Fibroblast of lung (primary cell): Measurements from ENCODE around the gene TBL3. TPM values are rescaled to one million over a fixed set of nuclear protein-coding genes. Genes with fewer than 3 reads are reported as not detected.
A peak's percentile ranks its signal among the peaks of the same experiment; 100 is the strongest.

Source experiments
- DNase-seq, 2 donors: peaks; one replicate each; pipeline versions ENCODE4 v3.0.0 to v3.0.0-alpha.2; 2010; ENCODE audit warnings: low read depth in 2 of 2
- H2AFZ ChIP-seq: 2 replicates; pipeline ENCODE4 v1.5.1; 2012; ENCODE audit warnings: low read length, control low read depth, inconsistent platforms
- H3K27ac ChIP-seq: 2 replicates; pipeline ENCODE4 v1.5.1; 2011; ENCODE audit warnings: low read length, control low read depth; ENCODE audit not compliant: insufficient read depth
- H3K27me3 ChIP-seq: 2 replicates; pipeline ENCODE4 v1.5.1; 2011; ENCODE audit warnings: mild to moderate bottlenecking, low read length; ENCODE audit not compliant: control insufficient read depth, insufficient read depth
- H3K36me3 ChIP-seq: 2 replicates; pipeline ENCODE4 v1.5.1; 2011; ENCODE audit warnings: low read length; ENCODE audit not compliant: control insufficient read depth, insufficient read depth
- H3K4me1 ChIP-seq: 2 replicates; pipeline ENCODE4 v1.5.1; 2011; ENCODE audit warnings: low read length; ENCODE audit not compliant: control insufficient read depth, insufficient read depth; ENCODE audit errors: extremely low read depth
- H3K4me2 ChIP-seq: 2 replicates; pipeline ENCODE4 v1.5.1; 2011; ENCODE audit warnings: low read length, control low read depth; ENCODE audit not compliant: insufficient read depth; ENCODE audit errors: extremely low read depth
- H3K4me3 ChIP-seq, 4 experiments: fragments of 200-600 bp in 1 of 4; sonication (generic) in 1 of 4; replicated peaks in 1 of 4; 2 replicates each; pipeline ENCODE4 v1.5.1; 2011 to 2016; ENCODE audit warnings: low read length in 4 of 4, low read depth in 3 of 4, mild to moderate bottlenecking in 3 of 4, control low read depth in 2 of 4, inconsistent platforms in 1 of 4, mixed read lengths in 1 of 4; ENCODE audit not compliant: insufficient read depth in 1 of 4; ENCODE audit errors: control extremely low read depth in 1 of 4
- H3K79me2 ChIP-seq: 2 replicates; pipeline ENCODE4 v1.5.1; 2012; ENCODE audit warnings: mild to moderate bottlenecking, low read length, inconsistent platforms; ENCODE audit not compliant: control insufficient read depth, insufficient read depth
- H3K9ac ChIP-seq: 2 replicates; pipeline ENCODE4 v1.5.1; 2011; ENCODE audit warnings: mild to moderate bottlenecking, low read length, control low read depth; ENCODE audit not compliant: insufficient read depth
- H3K9me3 ChIP-seq: 2 replicates; pipeline ENCODE4 v1.5.1; 2012; ENCODE audit warnings: low read depth, low read length; ENCODE audit not compliant: control insufficient read depth, insufficient read depth
- H4K20me1 ChIP-seq: 2 replicates; pipeline ENCODE4 v1.5.1; 2011; ENCODE audit warnings: low read length; ENCODE audit not compliant: control insufficient read depth, insufficient read depth; ENCODE audit errors: extremely low read depth
- EZH2 ChIP-seq: IDR thresholded peaks from 2 replicates; pipeline ENCODE4 v1.5.1; 2012; ENCODE audit warnings: low read length, control low read depth, mild to moderate bottlenecking; ENCODE audit errors: missing control alignments
- polyA plus RNA-seq, 2 donors: library from polyadenylated mRNA; depleted of rRNA in 1 of 2; stranded (reverse) in 1 of 2; unstranded in 1 of 2; fragments of >200 nt; gene quantifications; 2 replicates each; pipeline ENCODE4 v1.2.1, GENCODE V29; 2011 to 2012; ENCODE audit warnings: missing spikeins in 1 of 2
- total RNA-seq: library from RNA; depleted of rRNA; stranded (reverse); fragments of >200 nt; gene quantifications from 2 replicates; pipeline ENCODE4 v1.2.1, GENCODE V29; 2014
- TF ChIP-seq, protein P1 (sequence below), 2 donors: IDR thresholded peaks in 1 of 2; conservative IDR thresholded peaks in 1 of 2; 1 replicate in 1 of 2; 2 replicates in 1 of 2; pipeline ENCODE4 v1.5.1; 2011 to 2012; ENCODE audit warnings: low read length in 2 of 2, control low read depth in 1 of 2, inconsistent platforms in 1 of 2, low read depth in 1 of 2, mild to moderate bottlenecking in 1 of 2

The TBL3 gene
- total and polyA plus RNA-seq, 2 donors (not counting 1 experiment from before 2014, with no cell fraction given), result 14.6 to 20.0 TPM

DNA sequence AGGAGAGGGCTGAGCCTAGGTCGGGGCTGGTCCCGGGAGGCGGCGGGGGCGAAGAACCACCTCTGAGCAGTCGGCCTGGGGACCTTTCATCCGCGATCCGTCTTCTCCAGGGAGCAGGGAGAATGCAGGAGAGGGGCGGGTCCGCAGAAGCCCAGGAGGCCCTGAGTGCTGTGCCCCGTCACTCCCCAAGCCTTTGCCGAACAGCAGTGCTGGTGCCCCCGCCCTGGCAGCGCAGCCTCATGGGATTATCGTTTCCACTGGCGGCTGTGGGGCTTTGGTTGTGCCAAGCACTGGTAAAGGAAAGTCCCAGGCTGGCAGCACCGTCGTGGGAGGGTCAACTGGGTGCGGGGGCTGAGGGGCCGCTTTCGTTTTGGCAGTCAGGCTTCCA lies 631 bp downstream of the TBL3 start:
- H2AFZ ChIP-seq, result no peak overlapping the region
- peak in 1 of 2 donors; percentile 27 for DNase-seq
- H4K20me1 ChIP-seq, result no peaks in the 10 kb centered on the region
- H3K36me3 ChIP-seq, result peaks cover 23% of the 10 kb centered on the region
- H3K79me2 ChIP-seq, result peaks cover 16% of the 10 kb centered on the region
- H3K4me1 ChIP-seq, result no peaks in the 10 kb centered on the region
- no peaks in the 10 kb centered on the region for H3K27me3 ChIP-seq
- peak overlapping the region; percentile 89 for H3K27ac ChIP-seq
- TF ChIP-seq, protein P1, sequence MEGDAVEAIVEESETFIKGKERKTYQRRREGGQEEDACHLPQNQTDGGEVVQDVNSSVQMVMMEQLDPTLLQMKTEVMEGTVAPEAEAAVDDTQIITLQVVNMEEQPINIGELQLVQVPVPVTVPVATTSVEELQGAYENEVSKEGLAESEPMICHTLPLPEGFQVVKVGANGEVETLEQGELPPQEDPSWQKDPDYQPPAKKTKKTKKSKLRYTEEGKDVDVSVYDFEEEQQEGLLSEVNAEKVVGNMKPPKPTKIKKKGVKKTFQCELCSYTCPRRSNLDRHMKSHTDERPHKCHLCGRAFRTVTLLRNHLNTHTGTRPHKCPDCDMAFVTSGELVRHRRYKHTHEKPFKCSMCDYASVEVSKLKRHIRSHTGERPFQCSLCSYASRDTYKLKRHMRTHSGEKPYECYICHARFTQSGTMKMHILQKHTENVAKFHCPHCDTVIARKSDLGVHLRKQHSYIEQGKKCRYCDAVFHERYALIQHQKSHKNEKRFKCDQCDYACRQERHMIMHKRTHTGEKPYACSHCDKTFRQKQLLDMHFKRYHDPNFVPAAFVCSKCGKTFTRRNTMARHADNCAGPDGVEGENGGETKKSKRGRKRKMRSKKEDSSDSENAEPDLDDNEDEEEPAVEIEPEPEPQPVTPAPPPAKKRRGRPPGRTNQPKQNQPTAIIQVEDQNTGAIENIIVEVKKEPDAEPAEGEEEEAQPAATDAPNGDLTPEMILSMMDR (conservative IDR thresholded peaks at IDR 0.05 in 1 of 2, IDR thresholded peaks at IDR 0.05 in 1 of 2; ENCODE audit: low read depth in 1 of 2, low read length in 2 of 2), result no peak
- TF ChIP-seq EZH2, result no peak
- peak overlapping the region; percentile 84 to 94 (median 88) for H3K4me3 ChIP-seq
- H3K9me3 ChIP-seq, result no peaks in the 10 kb centered on the region
- peak overlapping the region; percentile 87 for H3K9ac ChIP-seq
- peak overlapping the region; percentile 33 for H3K4me2 ChIP-seq

DNA sequence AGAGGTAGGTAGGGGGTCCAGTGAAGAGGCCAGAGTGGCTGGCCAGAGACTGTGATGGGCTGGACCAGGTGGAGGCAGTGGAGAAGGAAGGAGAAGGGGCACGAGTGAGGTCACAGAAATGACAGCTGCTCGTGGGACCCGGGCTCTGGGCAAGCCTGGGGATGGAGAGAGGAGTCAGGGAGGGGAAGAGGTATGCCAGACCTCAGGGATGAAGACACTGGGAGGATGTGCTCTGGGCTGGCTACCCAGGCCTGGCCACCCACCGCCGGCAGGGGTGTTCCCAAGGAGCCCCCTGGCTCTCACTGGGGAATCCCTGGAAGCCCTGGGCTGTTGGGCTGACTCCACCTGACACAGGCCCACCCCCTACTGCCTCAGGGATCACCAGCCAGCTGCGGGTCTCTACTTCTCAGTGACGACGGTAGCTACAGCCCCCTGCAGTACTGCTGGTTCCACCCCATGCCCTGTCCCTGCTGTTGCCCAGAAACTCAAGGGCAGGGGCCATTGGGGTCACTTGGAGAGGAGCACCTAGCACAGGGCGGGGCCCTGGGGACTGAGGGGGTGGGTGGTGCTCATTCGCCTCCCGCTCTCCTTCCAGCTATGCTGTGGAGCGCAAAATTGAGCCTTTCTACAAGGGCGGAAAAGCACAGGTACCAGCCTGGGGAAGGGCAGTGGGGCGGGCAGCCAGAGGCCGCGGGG lies 1.8 kb downstream of the TBL3 start:
- Histone ChIP-seq H3K4me1 (no peaks in the 10 kb centered on the region), H3K79me2 (peaks cover 16% of the 10 kb centered on the region), H3K9ac (no peak overlapping the region), H2AFZ (no peak overlapping the region), H3K27ac (no peak overlapping the region), H3K36me3 (peaks cover 32% of the 10 kb centered on the region), H4K20me1 (no peaks in the 10 kb centered on the region), H3K9me3 (no peaks in the 10 kb centered on the region), H3K4me2 (no peak overlapping the region), H3K4me3 (no peak overlapping the region), H3K27me3 (no peaks in the 10 kb centered on the region)
- TF ChIP-seq EZH2, result no peak
- TF ChIP-seq, protein P1 (conservative IDR thresholded peaks at IDR 0.05 in 1 of 2, IDR thresholded peaks at IDR 0.05 in 1 of 2; ENCODE audit: low read depth in 1 of 2, low read length in 2 of 2), result no peak
- DNase-seq, result no peak

DNA sequence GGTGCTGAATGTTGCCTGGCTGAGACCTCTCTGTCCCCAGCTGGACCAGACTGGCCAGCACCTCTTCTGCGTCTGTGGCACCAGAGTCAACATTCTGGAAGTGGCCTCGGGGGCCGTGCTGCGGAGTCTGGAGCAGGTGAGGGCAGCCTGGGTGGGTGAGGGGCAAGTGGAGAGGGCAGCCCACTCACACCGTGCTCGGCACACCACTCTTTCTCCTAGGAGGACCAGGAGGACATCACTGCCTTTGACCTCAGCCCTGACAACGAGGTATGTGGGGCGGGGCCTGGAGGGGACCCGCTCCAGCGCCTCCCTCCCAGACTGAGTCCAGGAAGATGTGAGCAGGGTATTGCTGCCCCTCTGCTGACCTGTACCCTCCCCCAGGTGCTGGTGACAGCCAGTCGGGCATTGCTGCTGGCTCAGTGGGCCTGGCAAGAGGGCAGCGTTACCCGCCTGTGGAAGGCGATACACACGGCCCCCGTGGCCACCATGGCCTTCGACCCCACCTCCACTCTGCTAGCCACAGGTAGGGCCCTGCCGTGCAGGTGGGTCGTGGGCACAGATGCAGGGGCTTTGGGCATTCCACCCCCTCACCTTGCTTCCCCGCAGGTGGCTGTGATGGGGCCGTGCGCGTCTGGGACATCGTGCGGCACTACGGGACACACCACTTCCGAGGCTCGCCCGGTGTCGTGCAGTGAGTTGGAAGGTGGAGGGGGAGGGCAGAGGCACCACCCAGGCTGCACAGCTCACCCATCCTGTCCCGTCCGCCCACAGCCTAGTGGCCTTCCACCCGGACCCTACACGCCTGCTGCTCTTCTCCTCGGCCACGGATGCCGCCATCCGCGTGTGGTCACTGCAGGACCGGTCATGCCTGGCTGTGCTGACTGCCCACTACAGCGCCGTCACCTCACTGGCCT lies 2.6 kb downstream of the TBL3 start:
- no peak overlapping the region for H2AFZ ChIP-seq
- TF ChIP-seq, protein P1 (conservative IDR thresholded peaks at IDR 0.05 in 1 of 2, IDR thresholded peaks at IDR 0.05 in 1 of 2; ENCODE audit: low read depth in 1 of 2, low read length in 2 of 2), result no peak
- TF ChIP-seq EZH2, result no peak
- no peaks in the 10 kb centered on the region for H4K20me1 ChIP-seq
- H3K4me1 ChIP-seq, result no peaks in the 10 kb centered on the region
- no peak overlapping the region for H3K4me3 ChIP-seq
- H3K4me2 ChIP-seq, result no peak overlapping the region
- H3K27me3 ChIP-seq, result no peaks in the 10 kb centered on the region
- DNase-seq, result no peak
- H3K36me3 ChIP-seq, result peaks cover 37% of the 10 kb centered on the region
- no peaks in the 10 kb centered on the region for H3K9me3 ChIP-seq
- no peak overlapping the region for H3K9ac ChIP-seq
- peaks cover 16% of the 10 kb centered on the region for H3K79me2 ChIP-seq
- no peak overlapping the region for H3K27ac ChIP-seq
